Stomach (tissue), 9 donors: ENCODE measurements around the gene UGT1A6. TPM values are rescaled to one million over a fixed set of nuclear protein-coding genes. Genes with fewer than 3 reads are reported as not detected.
"Not testable (repeated sequence)": the region's sequence is repeated elsewhere in the genome, so short reads cannot be mapped to it uniquely, and the experiment has no call there.

Source experiments
- DNase-seq, 2 donors: peaks; one replicate each; pipeline versions ENCODE4 v3.0.0 to v3.0.0-alpha.2; 2013 to 2019
- H3K27ac ChIP-seq, 5 donors: fragments of 200-600 bp in 4 of 5; sonication (generic) in 4 of 5; one replicate each; pipeline ENCODE4 v1.5.1; 2013 to 2019; ENCODE audit warnings: mild to moderate bottlenecking in 1 of 5, moderate library complexity in 1 of 5
- H3K27me3 ChIP-seq, 3 donors: fragments of 200-600 bp; sonication (generic); one replicate each; pipeline ENCODE4 v1.5.1; 2017 to 2019; ENCODE audit warnings: mixed run types in 1 of 3
- H3K36me3 ChIP-seq, 4 donors: fragments of 200-600 bp; sonication (generic); 1 replicate in 3 of 4; 2 replicates in 1 of 4; pipeline ENCODE4 v1.5.1; 2016 to 2019
- H3K4me1 ChIP-seq, 4 donors: fragments of 200-600 bp; sonication (generic); one replicate each; pipeline ENCODE4 v1.5.1; 2016 to 2019
- H3K4me3 ChIP-seq, 4 donors: fragments of 200-600 bp; sonication (generic) in 3 of 4; one replicate each; pipeline ENCODE4 v1.5.1; 2016 to 2019; ENCODE audit warnings: mild to moderate bottlenecking in 1 of 4
- H3K9me3 ChIP-seq, 4 donors: fragments of 200-600 bp; sonication (generic); one replicate each; pipeline ENCODE4 v1.5.1; 2016 to 2019
- CTCF ChIP-seq, 7 experiments: fragments of 450-650 bp in 4 of 7; fragments of 200-600 bp in 3 of 7; sonication (generic) in 3 of 7; IDR thresholded peaks; one replicate each; pipeline ENCODE4 v1.5.1; 2016 to 2019; ENCODE audit warnings: antibody characterized with exemption in 7 of 7, control low read depth in 2 of 7, mild to moderate bottlenecking in 1 of 7
- EP300 ChIP-seq: sonication (generic); formaldehyde crosslinking; IDR thresholded peaks from one replicate; pipeline ENCODE4 v1.6.1; 2017; ENCODE audit warnings: antibody characterized with exemption
- POLR2A ChIP-seq, 4 donors: fragments of 450-650 bp; IDR thresholded peaks; one replicate each; pipeline ENCODE4 v1.6.1; 2016; ENCODE audit warnings: antibody characterized with exemption in 4 of 4, control low read depth in 2 of 4, mild to moderate bottlenecking in 1 of 4, moderate library complexity in 1 of 4
- POLR2AphosphoS5 ChIP-seq, 3 donors: sonication (generic); formaldehyde crosslinking; IDR thresholded peaks; one replicate each; pipeline ENCODE4 v1.6.1; 2016; ENCODE audit warnings: antibody characterized with exemption in 3 of 3
- WGBS, 5 donors: extraction: QIAGEN DNeasy Blood & Tissue Kit in 3 of 5; methylation state at CpG; one replicate each; pipeline versions ENCODE4 v1.1.5 to v1.1.7; 2013 to 2018; 5-methylcytosine and 5-hydroxymethylcytosine counted together
- intact Hi-C: fragments of 100-400 bp; cut with DNase I; formaldehyde crosslinking; loops from one replicate; pipeline ENCODE4 v1.15.1; 2023; ENCODE audit warnings: low total_unique reads
- polyA plus RNA-seq, 3 donors: library from polyadenylated mRNA; stranded (reverse); fragments of 200-250 nt; gene quantifications; one replicate each; pipeline ENCODE4 v1.2.3, GENCODE V29; 2013
- total RNA-seq, 5 donors: library from RNA; depleted of rRNA; stranded (reverse); fragments of >200 nt; gene quantifications; one replicate each; pipeline versions ENCODE4 v1.1.0 to v1.2.3, GENCODE V29; 2014 to 2016
- donor health status: healthy with polysubstance abuse.
- donor health status: Bipolar disorder and iron deficiency.
- donor health status: healthy.

The UGT1A6 gene
- total and polyA plus RNA-seq, 8 donors, result 3.5 to 184 (median 24.6) TPM

DNA sequence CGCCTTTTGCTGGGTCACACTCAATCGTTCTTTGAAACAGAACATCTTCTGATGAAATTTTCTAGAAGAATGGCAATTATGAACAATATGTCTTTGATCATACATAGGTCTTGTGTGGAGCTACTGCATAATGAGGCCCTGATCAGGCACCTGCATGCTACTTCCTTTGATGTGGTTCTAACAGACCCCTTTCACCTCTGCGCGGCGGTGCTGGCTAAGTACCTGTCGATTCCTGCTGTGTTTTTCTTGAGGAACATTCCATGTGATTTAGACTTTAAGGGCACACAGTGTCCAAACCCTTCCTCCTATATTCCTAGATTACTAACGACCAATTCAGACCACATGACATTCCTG is 20.5 kb downstream of the UGT1A6 start:
- no peaks in the 10 kb centered on the region for H3K9me3 ChIP-seq
- peaks cover 0 to 4% (median 0%) of the 10 kb centered on the region in 3 donors for H3K27me3 ChIP-seq
- H3K4me3 ChIP-seq, result no peak overlapping the region
- H3K36me3 ChIP-seq, result no peaks in the 10 kb centered on the region
- no peak for TF ChIP-seq EP300
- no peak for TF ChIP-seq POLR2A (IDR thresholded peaks at IDR 0.05)
- TF ChIP-seq POLR2AphosphoS5 (IDR thresholded peaks at IDR 0.05), result no peak
- WGBS, 5 donors, result 75 to 90% (median 81%) methylated on average over 7 of the region's 7 CpGs
- no peak overlapping the region for H3K27ac ChIP-seq
- peaks cover 0 to 10% (median 3%) of the 10 kb centered on the region in 4 donors for H3K4me1 ChIP-seq
- DNase-seq, result no peak
- intact Hi-C loops, result no loop called here

GRCh38 chr2:233714121-233714520 is 21.4 kb downstream of the UGT1A6 start:
- H3K27ac ChIP-seq, result no peak overlapping the region
- no peak for TF ChIP-seq POLR2A (IDR thresholded peaks at IDR 0.05)
- no peak for TF ChIP-seq CTCF (IDR thresholded peaks at IDR 0.05)
- TF ChIP-seq EP300, result no peak
- TF ChIP-seq POLR2AphosphoS5 (IDR thresholded peaks at IDR 0.05), result no peak
- 70 to 83% (median 80%) methylated on average over 2 of the region's 2 CpGs for WGBS, 5 donors
- H3K36me3 ChIP-seq, result no peaks in the 10 kb centered on the region
- intact Hi-C loops, result no loop called here
- H3K27me3 ChIP-seq, result peaks cover 0 to 4% (median 0%) of the 10 kb centered on the region in 3 donors
- no peak for DNase-seq
- H3K4me3 ChIP-seq, result no peak overlapping the region
- H3K4me1 ChIP-seq, result peaks cover 0 to 6% (median 3%) of the 10 kb centered on the region in 4 donors
- no peaks in the 10 kb centered on the region for H3K9me3 ChIP-seq

GRCh38 chr2:233718552-233718951 is 25.9 kb downstream of the UGT1A6 start, which contains the start of gene UGT1A4:
Gene UGT1A4 (plus strand): TSS chr2:233718736. CDS start chr2:233718821, 85 bp downstream.
- Histone ChIP-seq H3K27ac (no peak within 1 kb of the TSS), H3K4me3 (no peak within 1 kb of the TSS), H3K4me1 (no peaks in the 10 kb centered on the region), H3K9me3 (no peaks in the 10 kb centered on the region), H3K27me3 (peaks cover 0 to 4% (median 0%) of the 10 kb centered on the region in 3 donors), H3K36me3 (no peaks in the 10 kb centered on the region)
- DNase-seq, result no peak
- TF ChIP-seq CTCF (IDR thresholded peaks at IDR 0.05), result no peak
- no peak for TF ChIP-seq POLR2A (IDR thresholded peaks at IDR 0.05)
- no peak for TF ChIP-seq POLR2AphosphoS5 (IDR thresholded peaks at IDR 0.05)
- no peak for TF ChIP-seq EP300
- 84 to 93% (median 85%) methylated on average over 7 of the region's 7 CpGs for WGBS, 5 donors
- intact Hi-C loops, result no loop called here

DNA sequence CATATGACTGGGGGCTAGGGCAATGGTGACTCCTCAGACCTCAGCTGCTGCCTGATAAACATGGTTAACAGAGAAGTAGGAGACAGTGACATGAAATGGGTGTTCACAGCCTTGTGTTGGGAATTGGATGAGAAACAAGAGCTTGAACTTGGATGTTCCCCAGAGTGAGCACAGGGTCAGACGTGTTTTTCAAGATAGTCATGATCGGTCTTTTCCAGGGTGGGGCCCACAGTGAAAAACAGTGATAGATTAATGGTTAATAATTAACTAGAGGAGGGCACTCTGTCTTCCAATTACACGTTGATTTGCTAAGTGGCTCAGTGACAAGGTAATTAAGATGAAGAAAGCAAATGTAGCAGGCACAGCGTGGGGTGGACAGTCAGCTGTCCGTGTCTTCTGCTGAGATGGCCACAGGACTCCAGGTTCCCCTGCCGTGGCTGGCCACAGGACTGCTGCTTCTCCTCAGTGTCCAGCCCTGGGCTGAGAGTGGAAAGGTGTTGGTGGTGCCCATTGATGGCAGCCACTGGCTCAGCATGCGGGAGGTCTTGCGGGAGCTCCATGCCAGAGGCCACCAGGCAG is 36.1 kb downstream of the UGT1A6 start, which contains the start of gene UGT1A3:
Gene UGT1A3, plus strand, starts transcription at position 320 of the 579 bp plus-strand sequence. Its CDS starts 85 bp downstream, at position 405.
- Histone ChIP-seq H3K36me3 (no peaks in the 10 kb centered on the region), H3K27ac (no peak within 1 kb of the TSS), H3K27me3 (no peaks in the 10 kb centered on the region), H3K9me3 (no peaks in the 10 kb centered on the region), H3K4me1 (no peaks in the 10 kb centered on the region), H3K4me3 (no peak within 1 kb of the TSS)
- WGBS, 5 donors, result 64 to 75% (median 66%) methylated on average over 8 of the region's 8 CpGs
- intact Hi-C loops, result no loop called here
- no peak for DNase-seq
- TF ChIP-seq POLR2A (IDR thresholded peaks at IDR 0.05) (no peak), EP300 (no peak), POLR2AphosphoS5 (IDR thresholded peaks at IDR 0.05) (no peak), CTCF (IDR thresholded peaks at IDR 0.05) (no peak)

- intact Hi-C loops, H3K4me1 ChIP-seq, H3K9me3 ChIP-seq, H3K27ac ChIP-seq, H3K36me3 ChIP-seq, DNase-seq, H3K27me3 ChIP-seq, H3K4me3 ChIP-seq: not testable (repeated sequence)
- WGBS, 5 donors, result 74 to 79% (median 77%) methylated on average over 12 to 14 of the region's 14 CpGs
These were observed 44.4 kb downstream of the UGT1A6 start for GRCh38 chr2:233736868-233737653.
